ENCODE results near the gene PDZD7.
A peak's percentile ranks its signal among the peaks of the same experiment; 100 is the strongest.

The PDZD7 gene

DNA sequence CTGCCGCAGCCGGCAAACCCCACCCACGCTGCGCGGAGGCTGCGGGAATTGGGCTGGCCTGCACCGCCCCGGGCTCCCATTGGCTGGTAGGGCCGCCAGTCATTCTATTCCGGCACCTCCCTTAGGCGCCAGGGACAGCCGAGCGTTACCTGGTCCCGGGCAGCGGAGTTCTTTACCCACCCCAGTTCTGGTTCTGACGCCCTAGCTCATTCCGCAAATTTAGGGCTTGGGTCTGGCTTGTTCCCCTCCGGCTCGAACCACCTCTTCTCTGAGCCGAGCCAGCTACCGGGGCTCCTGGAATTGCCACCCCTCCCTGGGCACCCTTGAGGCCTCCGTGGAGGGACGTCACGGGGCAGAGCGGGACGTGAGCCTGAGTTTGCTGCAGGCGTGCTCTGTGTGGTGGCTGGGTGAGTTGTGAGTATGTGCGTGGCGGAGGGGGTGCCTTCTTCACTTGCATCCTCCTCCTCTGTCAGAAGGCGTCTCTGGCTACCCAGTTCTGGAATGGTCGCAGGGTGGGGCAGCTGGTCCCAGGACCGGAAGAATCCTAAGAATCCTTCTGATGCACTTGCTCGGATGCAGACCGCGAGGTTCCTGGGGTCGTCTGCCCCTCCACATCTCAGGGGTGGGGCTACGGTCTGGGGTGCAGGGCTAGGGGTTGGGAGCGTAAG, at the start of gene PDZD7, which contains the start of gene SFXN3:
PDZD7 (minus strand) TSS at position 2 of the 668 bp plus-strand sequence. CDS start 910 bp downstream, outside the sequence.
SFXN3 (plus strand) TSS at position 107 of the 668 bp plus-strand sequence. CDS start 3,461 bp downstream, outside the sequence.
- TF ChIP-seq GATA3 (IDR thresholded peaks at IDR 0.05; ENCODE audit: low read depth, low read length) (no peak), GATA2 (IDR thresholded peaks at IDR 0.05; ENCODE audit: low read depth, low read length) (no peak)

DNA sequence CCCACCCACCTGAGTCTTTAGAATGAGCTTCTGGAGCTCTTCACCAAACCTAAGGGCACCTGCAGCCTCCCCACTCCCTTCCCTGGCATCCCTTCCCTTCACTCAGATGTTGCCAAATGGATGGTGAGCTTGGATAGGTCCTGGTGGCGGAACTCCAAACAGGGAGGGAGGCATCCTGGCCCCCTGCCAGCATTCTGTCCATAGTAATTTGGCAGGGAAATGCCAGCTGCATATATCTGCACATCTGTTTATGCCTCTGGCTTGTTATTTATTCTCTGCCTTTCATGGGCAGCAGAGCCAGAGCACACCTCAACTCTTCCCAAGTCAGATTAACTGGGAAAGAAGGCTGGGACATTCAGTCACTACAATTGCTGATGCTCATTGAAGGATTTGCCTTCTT, 48.9 kb upstream of the PDZD7 start:
- TF ChIP-seq GATA2 (IDR thresholded peaks at IDR 0.05; ENCODE audit: low read depth, low read length) (peak; percentile 88), GATA3 (IDR thresholded peaks at IDR 0.05; ENCODE audit: low read depth, low read length) (no peak; the same call in 1 of the 2 replicates)

- TF ChIP-seq GATA3 (IDR thresholded peaks at IDR 0.05; ENCODE audit: low read depth, low read length): no peak
- TF ChIP-seq GATA2 (IDR thresholded peaks at IDR 0.05; ENCODE audit: low read depth, low read length): no peak
These were observed 45.7 kb upstream of the PDZD7 start for GRCh38 chr10:101076630-101077029.

DNA sequence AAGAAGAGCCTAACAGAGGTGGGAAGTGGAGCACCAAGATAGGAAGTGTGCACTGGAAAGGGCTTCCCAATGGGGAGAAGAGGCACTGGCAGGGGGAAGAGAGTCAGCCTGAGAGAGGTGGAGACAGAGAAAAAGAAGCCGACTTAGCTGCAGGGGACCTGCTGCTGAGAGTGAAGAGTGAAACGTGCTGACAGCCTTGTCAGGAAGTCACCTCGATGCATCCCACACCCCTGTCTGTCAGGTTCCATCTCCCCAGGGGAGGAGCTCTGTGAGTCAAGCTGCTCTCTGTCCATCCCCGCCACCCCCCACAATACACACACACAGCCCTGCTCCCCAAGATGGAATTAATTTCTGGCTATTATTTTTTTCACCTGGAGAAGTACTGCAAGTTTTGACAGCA, 44.8 kb upstream of the PDZD7 start:
- TF ChIP-seq GATA3 (IDR thresholded peaks at IDR 0.05; ENCODE audit: low read depth, low read length): no peak
- TF ChIP-seq GATA2 (IDR thresholded peaks at IDR 0.05; ENCODE audit: low read depth, low read length): no peak

DNA sequence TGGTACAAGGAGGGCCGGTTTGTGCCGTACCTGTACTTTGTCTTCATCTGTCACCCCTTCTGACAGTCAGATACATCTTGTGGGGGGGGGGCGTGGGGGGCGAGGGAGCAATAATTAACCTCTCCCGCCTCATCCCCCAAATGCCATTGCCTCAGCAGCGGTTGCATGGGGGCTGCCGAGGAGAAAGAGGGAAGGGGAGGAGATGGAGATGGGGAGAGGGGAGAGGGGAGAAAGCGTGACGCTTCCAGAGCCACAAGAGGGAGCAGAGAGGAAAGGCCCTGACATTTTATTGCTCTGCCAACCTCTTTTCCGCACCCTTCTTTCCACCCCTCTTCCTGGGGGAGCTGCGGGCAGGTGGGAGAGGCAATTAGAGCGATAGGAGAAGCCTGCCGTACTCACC, 42.7 kb upstream of the PDZD7 start:
- TF ChIP-seq GATA3 (IDR thresholded peaks at IDR 0.05; ENCODE audit: low read depth, low read length) (no peak), GATA2 (IDR thresholded peaks at IDR 0.05; ENCODE audit: low read depth, low read length) (no peak)

- TF ChIP-seq GATA2 (IDR thresholded peaks at IDR 0.05; ENCODE audit: low read depth, low read length) (no peak), GATA3 (IDR thresholded peaks at IDR 0.05; ENCODE audit: low read depth, low read length) (no peak)
These were observed 42.0 kb upstream of the PDZD7 start for GRCh38 chr10:101072923-101073322.

DNA sequence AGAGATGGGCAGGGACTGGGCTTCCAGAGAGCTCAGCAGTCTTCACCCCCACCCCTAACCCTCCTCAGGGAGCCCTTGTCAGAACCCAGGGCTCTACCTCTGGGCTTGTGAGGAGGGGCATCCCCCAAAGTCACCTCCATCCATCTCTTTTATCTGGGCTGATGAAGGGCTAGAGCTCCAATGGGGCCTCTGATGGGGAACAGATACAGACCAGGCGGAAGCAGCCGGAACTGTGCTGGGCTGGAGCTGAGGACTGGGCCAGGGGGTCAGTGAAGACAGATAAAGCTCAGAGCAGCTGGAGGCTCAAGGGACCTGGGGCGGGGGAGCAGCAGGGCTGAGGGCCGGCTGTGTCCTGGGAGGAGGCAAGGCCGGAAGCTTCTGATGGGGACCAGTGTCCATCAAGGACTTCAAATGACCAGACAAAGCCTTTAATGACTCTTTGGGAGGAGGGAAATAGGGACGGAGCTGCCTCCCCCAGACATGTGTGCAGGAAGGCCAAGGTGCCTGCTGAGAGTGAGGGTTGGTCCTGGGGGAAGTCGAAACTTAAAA, 41.0 kb upstream of the PDZD7 start:
- TF ChIP-seq GATA2 (IDR thresholded peaks at IDR 0.05; ENCODE audit: low read depth, low read length) (no peak), GATA3 (IDR thresholded peaks at IDR 0.05; ENCODE audit: low read depth, low read length) (no peak)

DNA sequence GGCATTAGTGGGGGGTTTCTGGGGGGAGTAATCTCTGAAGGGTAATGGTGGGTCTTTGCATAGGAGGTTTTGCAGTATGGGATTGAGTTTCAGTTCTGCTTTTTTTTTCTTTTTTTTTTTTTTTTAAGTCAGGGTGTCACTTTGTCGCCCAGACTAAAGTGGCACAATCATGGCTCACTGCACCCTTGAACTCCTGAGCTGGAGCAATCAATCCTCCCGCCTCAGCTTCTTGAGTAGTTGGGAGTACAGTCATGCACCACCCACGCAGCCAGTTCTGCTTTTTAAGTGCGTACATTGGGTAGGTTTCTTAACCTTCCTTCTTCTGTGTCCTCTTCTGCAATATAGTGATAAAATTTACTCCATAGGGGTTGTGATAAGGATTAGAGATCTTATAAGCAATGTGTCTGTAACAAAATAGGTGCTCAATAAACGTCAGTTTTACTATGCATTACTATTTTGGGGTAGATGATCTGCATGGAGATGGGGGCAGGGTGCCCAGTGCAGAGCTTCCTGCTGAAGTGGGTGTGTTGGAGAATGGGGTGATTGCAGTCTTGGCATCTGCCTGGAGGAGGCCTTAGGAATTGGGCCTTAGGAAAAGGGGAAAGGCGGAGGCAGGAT, 40.4 kb upstream of the PDZD7 start:
- TF ChIP-seq GATA2 (IDR thresholded peaks at IDR 0.05; ENCODE audit: low read depth, low read length): no peak
- no peak for TF ChIP-seq GATA3 (IDR thresholded peaks at IDR 0.05; ENCODE audit: low read depth, low read length)

DNA sequence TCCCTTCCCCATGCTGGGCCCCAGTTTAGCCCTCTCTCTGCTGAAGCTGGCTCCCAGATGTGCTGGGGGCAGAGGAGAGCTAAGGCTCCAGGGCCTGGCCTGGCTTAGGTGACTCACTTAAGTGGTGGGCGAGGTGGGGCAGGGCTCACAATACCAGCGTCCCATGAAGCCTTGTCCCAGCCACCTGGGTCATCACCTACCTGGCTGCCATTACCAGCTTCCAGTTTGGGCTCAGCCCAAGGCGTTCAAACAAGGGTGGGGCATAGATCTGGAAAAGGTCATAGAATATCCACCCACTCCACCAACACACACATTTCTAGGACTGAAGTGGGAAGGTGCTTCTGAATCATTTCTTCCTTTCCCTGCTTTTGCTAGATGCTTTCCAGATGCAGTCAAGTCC, 39.2 kb upstream of the PDZD7 start:
- TF ChIP-seq GATA2 (IDR thresholded peaks at IDR 0.05; ENCODE audit: low read depth, low read length): no peak
- no peak for TF ChIP-seq GATA3 (IDR thresholded peaks at IDR 0.05; ENCODE audit: low read depth, low read length)

GRCh38 chr10:101069441-101069840, 38.5 kb upstream of the PDZD7 start:
- TF ChIP-seq GATA2 (IDR thresholded peaks at IDR 0.05; ENCODE audit: low read depth, low read length): no peak
- TF ChIP-seq GATA3 (IDR thresholded peaks at IDR 0.05; ENCODE audit: low read depth, low read length): no peak

DNA sequence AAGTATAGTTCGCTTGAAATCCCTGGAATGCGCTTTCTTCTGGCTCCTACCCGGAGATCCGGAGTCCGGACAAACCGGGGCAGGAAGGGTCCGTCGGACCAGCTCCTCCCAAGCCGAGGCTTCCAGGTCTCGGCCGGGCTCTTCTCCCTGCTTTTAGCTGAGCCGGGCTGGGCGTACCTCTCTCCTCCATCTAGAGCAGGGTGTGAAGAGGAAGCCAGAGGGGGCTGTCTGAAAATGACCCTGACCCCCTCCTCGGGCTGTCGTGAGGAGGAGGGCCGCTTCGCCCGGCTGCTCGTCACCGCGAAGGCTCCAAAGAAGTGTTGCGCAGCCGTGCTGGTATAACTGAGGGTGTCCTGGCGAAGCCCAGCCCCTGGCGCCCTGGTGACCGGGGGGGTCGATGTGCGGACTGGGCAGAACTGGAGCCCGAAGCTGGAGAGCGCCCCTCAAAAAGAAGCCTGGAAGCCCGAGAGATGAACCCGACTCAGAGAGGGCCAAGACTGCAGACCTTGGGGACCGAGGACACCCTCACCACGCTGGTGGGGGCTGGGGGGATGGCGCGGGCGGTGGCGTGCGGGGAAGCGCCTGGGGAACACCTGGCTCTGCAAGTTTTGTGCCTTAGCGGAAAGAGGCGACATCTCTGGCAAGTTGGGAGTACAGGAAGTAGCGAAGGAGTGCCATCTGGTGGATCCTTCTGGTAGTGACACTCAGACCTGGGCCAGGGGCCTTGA, 36.6 kb upstream of the PDZD7 start:
- TF ChIP-seq GATA3 (IDR thresholded peaks at IDR 0.05; ENCODE audit: low read depth, low read length): no peak

DNA sequence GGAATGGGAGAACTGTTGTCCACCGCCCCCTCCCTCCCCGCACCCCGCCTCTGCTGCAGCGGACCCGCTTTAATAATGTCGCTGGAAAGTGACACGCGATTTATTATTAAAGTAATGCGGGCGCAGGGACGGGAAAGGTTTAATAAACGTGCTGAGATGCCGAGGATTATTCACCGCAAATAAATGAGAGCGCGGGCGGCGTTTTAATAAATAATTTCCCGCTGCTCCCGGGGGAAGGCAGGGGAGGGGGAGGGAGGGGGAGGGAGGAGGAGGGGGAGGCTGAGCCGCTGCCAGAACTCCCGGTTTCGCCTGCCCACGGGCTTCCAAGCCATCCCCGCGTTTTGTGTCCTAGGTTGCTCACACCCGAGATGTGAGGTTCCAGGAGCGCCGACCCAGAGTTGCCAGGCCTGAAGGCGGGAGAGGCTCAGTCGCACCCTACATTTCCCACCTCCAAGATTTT, 36.0 kb upstream of the PDZD7 start:
- TF ChIP-seq GATA3 (IDR thresholded peaks at IDR 0.05; ENCODE audit: low read depth, low read length) (no peak), GATA2 (IDR thresholded peaks at IDR 0.05; ENCODE audit: low read depth, low read length) (no peak)

DNA sequence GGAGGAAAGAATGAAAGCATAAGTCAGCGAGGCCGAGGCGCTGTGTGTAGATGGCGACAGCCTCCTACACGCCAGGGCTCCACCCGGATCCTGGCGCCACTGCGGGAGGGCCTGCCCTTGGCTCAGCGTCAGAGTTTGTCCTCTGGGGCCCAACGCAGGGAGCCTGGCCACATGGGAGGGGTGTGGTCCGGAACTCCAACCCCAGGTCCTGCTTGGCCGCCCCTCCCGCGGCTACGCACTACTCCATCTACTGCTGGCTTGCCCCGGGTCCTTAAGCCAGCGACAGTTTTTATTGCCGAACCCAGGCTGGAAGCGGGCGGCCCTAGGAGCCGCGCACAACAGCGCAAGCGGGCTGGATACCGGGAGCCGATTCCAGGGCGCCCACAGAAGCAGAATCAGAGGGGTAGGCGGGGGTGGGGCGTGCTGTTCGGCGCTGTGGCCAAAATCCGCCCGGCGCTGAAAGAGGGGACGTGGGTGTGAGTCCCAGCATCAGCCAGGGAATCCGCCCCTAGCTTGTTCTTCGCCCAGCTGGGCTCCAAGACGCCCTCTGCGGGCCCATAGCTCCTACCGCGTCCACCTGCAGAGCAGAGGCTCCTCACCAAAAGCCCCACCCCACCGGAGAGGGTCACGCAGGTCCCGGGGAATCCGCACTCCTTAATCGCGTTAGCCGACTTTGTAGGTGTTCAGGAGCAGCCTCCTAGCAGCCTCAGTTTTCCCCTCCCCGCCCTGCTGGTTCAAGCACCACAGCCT, 35.4 kb upstream of the PDZD7 start:
- TF ChIP-seq GATA3 (IDR thresholded peaks at IDR 0.05; ENCODE audit: low read depth, low read length): no peak
- no peak for TF ChIP-seq GATA2 (IDR thresholded peaks at IDR 0.05; ENCODE audit: low read depth, low read length)
